HG03196 (cell line): ENCODE measurements around the gene SYPL1.
"Not testable (repeated sequence)": the region's sequence is repeated elsewhere in the genome, so short reads cannot be mapped to it uniquely, and the experiment has no call there.

Experiments used
- ATAC-seq: cut with Tn5 transposase; IDR thresholded peaks from one replicate; pipeline ENCODE4 v1.9.1; 2021; ENCODE audit not compliant: unreplicated experiment

SYPL1 gene

GRCh38 chr7:106112118-106112971 lies at the start of gene SYPL1:
Gene SYPL1, minus strand, starts transcription at chr7:106112312. Its CDS starts 104 bp downstream, at chr7:106112208.
- peak; percentile 76 for ATAC-seq

DNA sequence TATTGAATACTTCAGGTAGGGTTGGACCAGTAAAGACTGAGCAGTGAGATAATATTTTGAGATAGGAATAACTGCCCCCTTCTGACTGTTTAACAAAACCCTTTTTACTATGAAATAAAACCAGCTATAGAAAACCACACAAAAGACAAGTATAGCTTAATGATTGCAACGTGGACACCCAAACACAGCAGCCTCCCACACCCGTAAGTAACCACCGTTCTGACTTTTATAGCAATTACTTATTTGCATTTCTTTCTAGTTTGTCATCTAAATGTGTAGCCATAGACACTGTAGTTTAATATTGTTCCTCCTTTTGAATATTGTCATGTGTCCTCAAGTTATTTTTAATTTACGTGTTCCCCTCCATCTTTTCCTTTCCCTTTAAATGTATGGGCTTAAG lies 42.9 kb upstream of the SYPL1 start:
- ATAC-seq: no peak

- ATAC-seq: peak; percentile 76
These were observed 41.9 kb upstream of the SYPL1 start for GRCh38 chr7:106153891-106154449.

- no peak for ATAC-seq
These were observed 40.2 kb upstream of the SYPL1 start for GRCh38 chr7:106152313-106152665.

DNA sequence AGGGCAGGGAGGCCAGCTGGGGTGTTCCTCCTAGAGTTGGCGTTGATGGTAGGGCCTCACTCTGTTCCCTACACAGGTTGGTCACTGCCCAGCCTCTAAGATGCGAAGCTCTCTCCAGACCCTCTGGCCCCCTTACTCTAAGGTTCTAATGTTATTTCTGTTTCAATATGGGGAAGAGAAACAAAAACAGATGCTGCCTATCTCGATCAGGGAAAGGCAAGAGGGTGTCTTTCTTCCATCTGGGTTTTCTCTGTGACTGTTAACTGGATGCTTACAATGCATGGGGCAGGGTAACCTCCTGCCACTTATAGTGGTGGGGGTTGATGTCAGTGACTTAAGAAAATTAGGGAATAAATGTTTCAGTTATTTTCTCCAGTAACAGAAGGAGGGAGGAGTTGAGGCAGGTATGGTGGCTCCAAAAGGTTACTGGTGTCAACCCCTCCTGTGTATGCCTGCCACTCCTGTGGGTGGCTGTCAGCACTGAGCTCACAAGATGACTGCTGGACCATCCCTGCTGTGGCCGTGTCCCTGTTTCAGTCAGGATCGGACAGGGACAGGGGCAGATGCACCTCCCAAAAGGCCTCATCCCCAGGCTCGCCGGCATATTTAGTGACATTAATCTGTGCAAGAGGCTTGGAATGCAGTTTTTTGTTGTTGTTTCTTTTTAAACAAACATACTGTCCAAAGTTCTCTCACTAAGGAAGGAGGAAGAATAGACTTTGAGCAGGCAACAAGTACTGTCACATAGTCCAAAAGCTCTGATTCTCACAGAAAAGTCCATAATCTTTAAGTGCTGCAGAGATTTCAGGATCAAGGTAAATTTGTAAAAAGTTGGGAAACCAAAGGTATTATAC lies 39.6 kb upstream of the SYPL1 start:
- no peak for ATAC-seq

DNA sequence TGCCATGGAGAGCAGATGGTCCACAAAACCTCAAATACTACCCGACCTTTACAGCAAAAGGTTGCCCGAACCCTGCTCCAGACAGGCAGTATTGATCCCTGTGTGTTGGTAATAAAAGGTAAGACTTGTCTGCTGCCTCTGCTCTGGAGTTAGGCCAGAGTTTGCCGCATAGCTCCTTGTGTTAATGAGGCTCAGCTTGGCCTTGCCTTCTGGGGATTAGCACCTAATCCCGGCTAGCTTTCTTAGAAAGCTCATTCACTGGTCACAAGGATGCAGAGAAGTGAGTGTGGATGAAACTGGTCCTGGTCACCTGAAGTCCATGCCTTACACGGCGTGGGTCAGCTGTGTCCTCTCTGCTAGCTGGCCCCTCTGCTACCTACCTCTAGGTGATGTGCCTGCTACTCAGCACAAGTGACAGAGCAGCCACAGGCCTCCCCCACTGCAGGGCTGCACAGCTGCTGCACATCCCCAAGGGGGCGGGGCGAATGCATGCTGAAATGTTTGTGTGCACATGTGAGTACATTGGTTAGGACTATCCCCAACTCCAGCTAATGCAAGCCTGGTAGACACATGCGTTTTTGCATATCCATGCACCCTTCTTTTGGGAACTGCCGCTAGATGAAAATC lies 31.7 kb upstream of the SYPL1 start:
- no peak for ATAC-seq

DNA sequence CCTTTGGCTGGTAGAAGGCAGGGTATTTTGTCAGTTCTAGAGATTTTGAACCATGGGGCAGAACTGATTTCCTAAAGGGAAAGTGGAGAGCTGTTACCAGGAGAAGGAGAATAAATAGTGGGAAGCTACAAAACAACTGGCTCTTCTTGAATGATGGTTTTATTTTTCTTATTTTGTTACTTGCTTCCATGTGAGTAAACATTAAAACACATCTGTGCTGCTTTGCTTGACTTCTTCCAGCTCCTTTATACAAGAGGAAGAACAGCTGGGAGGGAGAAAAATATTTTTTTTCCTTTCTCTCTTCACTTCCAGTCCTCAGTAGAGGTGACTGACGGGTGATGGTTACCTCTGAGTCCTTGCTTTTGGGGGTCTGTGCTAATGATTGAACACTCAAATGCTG lies 30.0 kb upstream of the SYPL1 start:
- ATAC-seq: no peak

DNA sequence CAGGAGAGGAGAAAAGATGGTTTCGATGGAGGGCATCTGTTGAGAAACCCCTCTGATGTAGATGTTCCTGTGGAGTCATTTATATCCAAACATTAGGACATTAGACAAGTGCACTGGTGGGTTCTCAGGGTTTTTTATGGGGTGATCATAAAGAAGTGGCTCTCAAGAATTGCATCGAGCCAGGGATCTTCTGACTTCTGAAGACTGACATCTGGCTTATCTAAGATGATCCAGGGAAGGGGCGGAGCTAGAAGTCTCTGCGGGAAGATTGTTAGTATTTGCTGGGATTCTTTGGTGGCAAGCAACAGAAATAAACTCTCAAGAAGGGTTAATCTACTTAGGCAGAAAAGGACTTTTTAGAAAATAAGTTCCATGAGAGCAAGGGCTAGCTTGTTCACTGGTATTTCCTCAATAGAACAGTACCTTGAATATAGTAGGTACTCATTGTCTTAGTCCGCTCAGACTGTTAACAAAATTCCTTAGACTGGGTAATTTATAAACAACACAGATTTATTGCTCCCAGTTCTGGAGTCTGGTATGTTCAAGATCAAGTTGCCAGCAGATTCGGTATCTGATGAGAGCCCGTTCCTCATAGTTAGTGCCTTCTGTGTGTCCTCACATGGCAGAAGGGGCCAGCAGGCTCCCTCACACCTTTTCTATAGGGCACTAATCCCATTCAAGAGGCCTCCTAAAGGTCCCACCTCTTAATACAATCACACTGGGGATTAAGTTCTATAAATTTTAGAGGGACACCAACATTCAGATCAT lies 28.5 kb upstream of the SYPL1 start:
- ATAC-seq: no peak

GRCh38 chr7:106139265-106140251 lies 27.4 kb upstream of the SYPL1 start:
- no peak for ATAC-seq

DNA sequence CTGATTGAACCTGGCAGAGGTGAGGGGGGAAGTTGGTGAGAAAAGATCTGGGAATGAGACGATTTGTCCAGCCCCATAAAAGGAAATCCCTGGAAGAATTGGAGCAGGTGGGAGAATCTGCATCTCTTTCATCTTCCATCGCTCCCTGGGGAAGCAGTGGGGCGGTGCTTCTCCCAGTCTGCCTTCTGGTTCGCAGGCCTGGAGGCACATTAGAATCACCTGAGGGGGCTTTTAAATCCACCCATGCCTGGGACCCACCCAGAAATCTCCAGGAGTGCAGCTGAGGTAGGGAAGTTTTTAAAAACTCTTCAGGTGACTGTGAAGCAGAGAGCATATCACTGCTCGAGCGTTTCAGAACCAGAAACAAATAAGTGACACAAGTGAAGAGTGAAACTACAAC lies 26.7 kb upstream of the SYPL1 start:
- ATAC-seq: no peak

DNA sequence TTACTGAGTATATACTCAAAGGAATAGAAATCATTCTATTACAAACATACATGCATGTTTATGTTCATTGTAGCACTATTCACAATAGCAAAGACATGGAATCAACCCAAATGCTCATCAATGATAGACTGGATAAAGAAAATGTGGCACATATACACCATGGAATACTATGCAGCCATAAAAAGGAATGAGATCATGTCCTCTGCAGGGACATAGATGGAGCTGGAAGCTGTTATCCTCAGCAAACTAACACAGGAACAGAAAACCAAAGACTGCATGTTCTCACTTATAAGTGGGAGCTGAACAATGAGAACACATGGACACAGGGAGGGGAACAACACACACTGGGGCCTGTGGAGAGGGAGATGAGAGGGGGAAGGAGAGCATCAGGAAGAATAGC lies 26.1 kb upstream of the SYPL1 start:
- not testable (repeated sequence) for ATAC-seq

GRCh38 chr7:106134241-106134640 lies 22.1 kb upstream of the SYPL1 start:
- no peak for ATAC-seq

GRCh38 chr7:106129291-106129690 lies 17.2 kb upstream of the SYPL1 start:
- ATAC-seq: no peak

- ATAC-seq: no peak
These were observed 16.7 kb upstream of the SYPL1 start for GRCh38 chr7:106128836-106129235.

GRCh38 chr7:106127984-106128780 lies 16.1 kb upstream of the SYPL1 start:
- no peak for ATAC-seq

DNA sequence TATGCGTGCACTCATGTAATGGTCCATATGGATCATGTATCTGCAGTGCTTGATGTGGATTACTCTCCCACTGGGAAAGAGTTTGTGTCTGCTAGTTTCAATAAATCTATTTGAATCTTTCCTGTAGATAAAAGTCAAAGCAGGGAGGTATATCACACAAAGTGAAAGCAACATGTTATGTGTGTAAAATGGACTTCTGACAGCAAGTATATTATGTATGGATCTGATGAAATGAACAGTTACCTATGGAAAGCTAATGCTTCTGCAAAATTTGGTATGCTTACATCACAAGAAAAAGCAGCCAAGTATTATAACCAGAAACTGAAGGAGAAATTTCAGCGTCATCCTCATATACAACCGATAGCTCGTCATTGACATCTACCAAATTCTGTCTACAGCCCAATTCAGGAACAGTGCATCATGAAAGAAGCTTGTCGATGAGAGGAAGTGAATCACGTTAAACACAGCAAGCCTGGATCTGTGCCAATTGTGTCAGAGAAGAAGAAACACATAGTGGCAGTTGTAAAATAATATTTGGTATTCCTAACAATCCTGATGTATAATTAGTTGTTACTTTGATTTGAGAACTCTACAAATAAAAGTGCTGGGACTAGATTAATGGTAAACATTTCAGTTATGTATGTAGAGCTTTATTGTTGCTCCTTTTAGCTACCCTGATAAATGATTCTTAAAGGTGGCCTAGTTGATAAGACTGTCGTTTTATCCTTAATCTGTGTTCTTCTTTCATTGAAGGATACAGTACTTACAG lies 14.2 kb upstream of the SYPL1 start:
- no peak for ATAC-seq

DNA sequence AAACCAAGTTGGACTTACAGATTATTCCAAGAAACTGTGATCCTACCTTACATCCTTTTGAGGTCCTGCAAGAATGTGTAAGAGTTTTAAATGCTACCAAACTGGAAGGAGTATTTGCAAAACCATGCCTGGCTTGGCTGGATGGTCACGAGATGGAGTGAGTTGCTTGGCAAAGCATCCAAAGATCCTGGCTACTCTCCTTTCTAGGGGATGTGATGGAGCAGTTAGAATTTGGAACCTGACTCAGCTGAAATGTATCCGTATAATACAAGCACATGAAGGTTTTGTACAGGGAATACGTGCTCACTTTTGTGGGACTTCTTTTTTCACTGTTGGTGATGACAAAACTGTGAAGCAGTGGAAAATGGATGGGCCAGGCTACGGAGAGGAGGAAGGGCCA lies 13.3 kb upstream of the SYPL1 start:
- ATAC-seq: no peak

- no peak for ATAC-seq
These were observed 12.1 kb upstream of the SYPL1 start for GRCh38 chr7:106124186-106124585.
